B cell (primary cell): Measurements from ENCODE around the gene PEA15. TPM values are rescaled to one million over a fixed set of nuclear protein-coding genes. Genes with fewer than 3 reads are reported as not detected.

Experiments
- ATAC-seq: fragments of 200-7000 bp; cut with Tn5 transposase; one replicate; pipeline ENCODE4 v1.10.0; 2021; ENCODE audit warnings: low read depth, mild to moderate bottlenecking, moderate number of reproducible peaks, moderate library complexity
- CTCF ChIA-PET: fragments of 350-600 bp; sonication (Branson Sonifier 250); formaldehyde crosslinking; loops from one replicate; lab custom pipeline; 2021; ENCODE audit warnings: antibody characterized with exemption, inconsistent platforms; lab: Charles Lee
- POLR2A ChIA-PET: fragments of 350-600 bp; sonication (Branson Sonifier 250); formaldehyde crosslinking; loops from one replicate; lab custom pipeline; 2021; ENCODE audit warnings: antibody characterized with exemption; lab: Charles Lee
- DNase-seq: peaks from one replicate; pipeline ENCODE4 v3.0.0; 2013
- H2AFZ ChIP-seq: 2 replicates; pipeline ENCODE4 v1.6.1; 2012; ENCODE audit warnings: mild to moderate bottlenecking, low read depth, low read length; ENCODE audit not compliant: insufficient read depth, poor library complexity, severe bottlenecking
- H3K27ac ChIP-seq, 2 donors: 1 replicate in 1 of 2; 2 replicates in 1 of 2; pipeline ENCODE4 v1.5.1; 2012 to 2013; ENCODE audit warnings: low read length in 2 of 2, mild to moderate bottlenecking in 2 of 2, moderate library complexity in 1 of 2
- H3K27me3 ChIP-seq, 4 experiments: fragments of 200-600 bp in 1 of 4; sonication (generic) in 1 of 4; replicated peaks in 1 of 4; 1 replicate in 2 of 4; 2 replicates in 2 of 4; pipeline versions ENCODE4 v1.6.1 to v1.7.0; 2013 to 2016; ENCODE audit warnings: low read length in 3 of 4, mild to moderate bottlenecking in 2 of 4, mixed read lengths in 1 of 4, moderate library complexity in 1 of 4; ENCODE audit not compliant: insufficient read depth in 4 of 4, control insufficient read depth in 3 of 4; ENCODE audit errors: control extremely low read depth in 1 of 4
- H3K36me3 ChIP-seq, 2 experiments: replicated peaks in 1 of 2; 1 replicate in 1 of 2; 2 replicates in 1 of 2; pipeline versions ENCODE4 v1.6.1 to v1.7.1; 2013; ENCODE audit warnings: low read length in 1 of 2; ENCODE audit not compliant: insufficient read depth in 2 of 2, control insufficient read depth in 1 of 2; ENCODE audit errors: control extremely low read depth in 1 of 2, extremely low read depth in 1 of 2
- H3K4me1 ChIP-seq, 2 donors: fragments of 200-600 bp in 1 of 2; sonication (generic) in 1 of 2; 1 replicate in 1 of 2; 2 replicates in 1 of 2; pipeline versions ENCODE4 v1.5.1 to v1.6.1; 2013 to 2017; ENCODE audit warnings: low read length in 2 of 2; ENCODE audit not compliant: control insufficient read depth in 2 of 2, insufficient read depth in 2 of 2
- H3K4me2 ChIP-seq: replicated peaks from 2 replicates; pipeline ENCODE3; 2012; ENCODE audit warnings: mild to moderate bottlenecking, low read depth, low read length; ENCODE audit not compliant: poor library complexity, severe bottlenecking
- H3K4me3 ChIP-seq, 5 experiments: fragments of 200-600 bp in 1 of 5; sonication (generic) in 1 of 5; 1 replicate in 3 of 5; 2 replicates in 2 of 5; pipeline versions ENCODE4 v1.5.1 to v1.7.0; 2011 to 2016; ENCODE audit warnings: low read length in 4 of 5, mild to moderate bottlenecking in 4 of 5, low read depth in 2 of 5, control low read depth in 1 of 5, moderate library complexity in 1 of 5; ENCODE audit not compliant: insufficient read depth in 1 of 5; ENCODE audit errors: control extremely low read depth in 1 of 5, extremely low read depth in 1 of 5
- H3K79me2 ChIP-seq: fragments of 200-600 bp; sonication (generic); one replicate; pipeline ENCODE4 v1.6.0; 2016; ENCODE audit warnings: low read length; ENCODE audit not compliant: control insufficient read depth, insufficient read depth
- H3K9ac ChIP-seq: fragments of 200-600 bp; sonication (generic); 2 replicates; pipeline ENCODE4 v1.6.1; 2017; ENCODE audit warnings: mild to moderate bottlenecking, low read length, moderate library complexity
- H3K9me3 ChIP-seq, 3 donors: one replicate each; pipeline versions ENCODE4 v1.6.1 to v1.7.1; 2013; ENCODE audit warnings: low read length in 2 of 3; ENCODE audit not compliant: control insufficient read depth in 2 of 3, insufficient read depth in 1 of 3; ENCODE audit errors: control extremely low read depth in 1 of 3
- H4K20me1 ChIP-seq: 2 replicates; pipeline ENCODE4 v1.6.0; 2012; ENCODE audit warnings: mild to moderate bottlenecking, low read length; ENCODE audit not compliant: insufficient read depth, control insufficient read depth, poor library complexity, severe bottlenecking
- H3K27ac Mint-ChIP-seq: one replicate; pipeline ENCODE4 v1.8.0; 2021; ENCODE audit warnings: mixed read lengths
- H3K27me3 Mint-ChIP-seq: one replicate; pipeline ENCODE4 v1.8.0; 2021; ENCODE audit warnings: mixed read lengths
- H3K4me1 Mint-ChIP-seq: one replicate; pipeline ENCODE4 v1.8.0; 2021; ENCODE audit warnings: mixed read lengths
- H3K4me3 Mint-ChIP-seq: one replicate; pipeline ENCODE4 v1.8.0; 2021; ENCODE audit warnings: mixed read lengths
- H3K9me3 Mint-ChIP-seq: one replicate; pipeline ENCODE4 v1.8.0; 2022; ENCODE audit warnings: mixed read lengths; ENCODE audit not compliant: insufficient read depth
- CTCF ChIP-seq: fragments of 200-600 bp; IDR thresholded peaks from one replicate; pipeline ENCODE4 v1.8.0; 2022; ENCODE audit warnings: antibody characterized with exemption, mild to moderate bottlenecking
- EZH2 ChIP-seq: IDR thresholded peaks from 2 replicates; pipeline ENCODE4 v1.6.1; 2012; ENCODE audit warnings: borderline replicate concordance, low read depth, mild to moderate bottlenecking, moderate library complexity, low read length; ENCODE audit not compliant: insufficient read depth, poor library complexity, severe bottlenecking
- WGBS: methylation state at CpG from one replicate; pipeline ENCODE4 v1.1.5; 2013; ENCODE audit warnings: missing lambda C conversion rate; ENCODE audit not compliant: insufficient coverage; 5-methylcytosine and 5-hydroxymethylcytosine counted together
- intact Hi-C: fragments of 100-400 bp; cut with micrococcal nuclease; formaldehyde crosslinking; loops from one replicate; pipeline ENCODE4 v1.10.0; 2022
- polyA plus RNA-seq: library from polyadenylated mRNA; depleted of rRNA; stranded (reverse); fragments of >200 nt; gene quantifications from 2 replicates; pipeline ENCODE4 v1.2.3, GENCODE V29; 2012
- total RNA-seq, 2 donors: library from RNA; stranded (reverse); fragments of 120-200 nt in 1 of 2; gene quantifications; 1 replicate in 1 of 2; 2 replicates in 1 of 2; pipeline versions ENCODE4 v1.2.3 to v1.2.4, GENCODE V29; 2013 to 2022

PEA15 gene
- total and polyA plus RNA-seq, 2 donors (not counting 1 experiment from before 2014, with no cell fraction given): 81.7 to 91.4 TPM

- intact Hi-C loops: no loop called here
- CTCF ChIA-PET: interaction anchor here (1.0 to 9.7 kb wide), 6 partner anchors 11 to 84 kb away, joined by 5 to 77 read pairs (median 23); no protein-coding TSS in a partner anchor
These were observed 2.0 kb downstream of the PEA15 start for GRCh38 chr1:160207118-160207650.

More at GRCh38 chr1:160207118-160207650, 2.0 kb downstream of the PEA15 start:
- peak overlapping the region; percentile 88 for H3K4me3 Mint-ChIP-seq
- no peaks in the 10 kb centered on the region for H3K9me3 Mint-ChIP-seq
- no peaks in the 10 kb centered on the region for H3K27me3 Mint-ChIP-seq
- no peak overlapping the region for H2AFZ ChIP-seq
- peaks cover 26 to 35% of the 10 kb centered on the region in 2 donors for H3K4me1 ChIP-seq
- H3K27ac ChIP-seq: peak overlapping the region; percentile 94 to 98
- no peaks in the 10 kb centered on the region for H4K20me1 ChIP-seq
- peak overlapping the region in 1 of 5 experiments; percentile 71 for H3K4me3 ChIP-seq
- H3K4me1 Mint-ChIP-seq: peaks cover 64% of the 10 kb centered on the region
- WGBS: 87% methylated on average over 2 of the region's 4 CpGs
- DNase-seq (no peak), ATAC-seq (no peak)
- TF ChIP-seq EZH2: no peak
- no peak for TF ChIP-seq CTCF
- no peaks in the 10 kb centered on the region for H3K27me3 ChIP-seq
- peak overlapping the region; percentile 89 for H3K27ac Mint-ChIP-seq
- H3K9me3 ChIP-seq: no peaks in the 10 kb centered on the region
- H3K79me2 ChIP-seq: peaks cover 15% of the 10 kb centered on the region
- peaks cover 9 to 35% of the 10 kb centered on the region in 2 experiments for H3K36me3 ChIP-seq
- H3K9ac ChIP-seq: no peak overlapping the region
- H3K4me2 ChIP-seq: peak overlapping the region; percentile 94
- POLR2A ChIA-PET: no interaction called here
